ENCODE data around the gene NPAS2.

NPAS2 gene

GRCh38 chr2:100845141-100845991 lies 25.4 kb downstream of the NPAS2 start:
- TF ChIP-seq EZH2phosphoT487 (IDR thresholded peaks at IDR 0.05; ENCODE audit: low read depth) (no peak), CTCF (IDR thresholded peaks at IDR 0.05; ENCODE audit: low read depth, low read length) (no peak)
- no peak overlapping the region for H3K9ac ChIP-seq (ENCODE audit: low read length)
- H4K20me1 ChIP-seq (ENCODE audit: insufficient read depth, low read length), result no peaks in the 10 kb centered on the region
- H2AFZ ChIP-seq (ENCODE audit: low read depth, low read length), result no peak overlapping the region
- no peak overlapping the region for H3K27ac ChIP-seq (ENCODE audit: low read length)
- H3K4me3 ChIP-seq (ENCODE audit: low read length), result no peak overlapping the region
- H3K79me2 ChIP-seq (ENCODE audit: low read length), result no peaks in the 10 kb centered on the region
- peaks cover 38% of the 10 kb centered on the region for H3K27me3 ChIP-seq (ENCODE audit: low read depth, low read length)
- no peak overlapping the region for H3K4me2 ChIP-seq (ENCODE audit: low read length)
- H3K9me3 ChIP-seq (ENCODE audit: insufficient read depth, low read length), result no peaks in the 10 kb centered on the region
- no peaks in the 10 kb centered on the region for H3K4me1 ChIP-seq (ENCODE audit: low read length)
- H3K36me3 ChIP-seq (replicated peaks; ENCODE audit: low read depth, low read length), result no peaks in the 10 kb centered on the region

GRCh38 chr2:100846716-100847115 lies 26.8 kb downstream of the NPAS2 start:
- no peaks in the 10 kb centered on the region for H3K4me1 ChIP-seq (ENCODE audit: low read length)
- H3K27me3 ChIP-seq (ENCODE audit: low read depth, low read length), result peaks cover 38% of the 10 kb centered on the region
- H3K9ac ChIP-seq (ENCODE audit: low read length), result no peak overlapping the region
- no peaks in the 10 kb centered on the region for H3K79me2 ChIP-seq (ENCODE audit: low read length)
- no peaks in the 10 kb centered on the region for H3K36me3 ChIP-seq (replicated peaks; ENCODE audit: low read depth, low read length)
- no peak overlapping the region for H3K4me3 ChIP-seq (ENCODE audit: low read length)
- H3K9me3 ChIP-seq (ENCODE audit: insufficient read depth, low read length), result no peaks in the 10 kb centered on the region
- H3K27ac ChIP-seq (ENCODE audit: low read length), result no peak overlapping the region
- no peak for TF ChIP-seq EZH2phosphoT487 (IDR thresholded peaks at IDR 0.05; ENCODE audit: low read depth)
- TF ChIP-seq CTCF (IDR thresholded peaks at IDR 0.05; ENCODE audit: low read depth, low read length), result no peak
- H2AFZ ChIP-seq (ENCODE audit: low read depth, low read length), result no peak overlapping the region
- no peak overlapping the region for H3K4me2 ChIP-seq (ENCODE audit: low read length)
- H4K20me1 ChIP-seq (ENCODE audit: insufficient read depth, low read length), result no peaks in the 10 kb centered on the region

GRCh38 chr2:100852447-100852846 lies 32.5 kb downstream of the NPAS2 start:
- Histone ChIP-seq H3K27ac (ENCODE audit: low read length) (no peak overlapping the region), H3K4me2 (ENCODE audit: low read length) (no peak overlapping the region), H2AFZ (ENCODE audit: low read depth, low read length) (no peak overlapping the region), H3K36me3 (replicated peaks; ENCODE audit: low read depth, low read length) (no peaks in the 10 kb centered on the region), H3K9ac (ENCODE audit: low read length) (no peak overlapping the region), H3K27me3 (ENCODE audit: low read depth, low read length) (peaks cover 15% of the 10 kb centered on the region), H4K20me1 (ENCODE audit: insufficient read depth, low read length) (no peaks in the 10 kb centered on the region), H3K79me2 (ENCODE audit: low read length) (no peaks in the 10 kb centered on the region), H3K4me1 (ENCODE audit: low read length) (no peaks in the 10 kb centered on the region), H3K4me3 (ENCODE audit: low read length) (no peak overlapping the region), H3K9me3 (ENCODE audit: insufficient read depth, low read length) (no peaks in the 10 kb centered on the region)
- TF ChIP-seq EZH2phosphoT487 (IDR thresholded peaks at IDR 0.05; ENCODE audit: low read depth) (no peak), CTCF (IDR thresholded peaks at IDR 0.05; ENCODE audit: low read depth, low read length) (no peak)

GRCh38 chr2:100852999-100853908 lies 33.3 kb downstream of the NPAS2 start:
- no peak for TF ChIP-seq CTCF (IDR thresholded peaks at IDR 0.05; ENCODE audit: low read depth, low read length)
- no peak for TF ChIP-seq EZH2phosphoT487 (IDR thresholded peaks at IDR 0.05; ENCODE audit: low read depth)
- Histone ChIP-seq H4K20me1 (ENCODE audit: insufficient read depth, low read length) (no peaks in the 10 kb centered on the region), H3K36me3 (replicated peaks; ENCODE audit: low read depth, low read length) (no peaks in the 10 kb centered on the region), H3K79me2 (ENCODE audit: low read length) (no peaks in the 10 kb centered on the region), H2AFZ (ENCODE audit: low read depth, low read length) (no peak overlapping the region), H3K4me3 (ENCODE audit: low read length) (no peak overlapping the region), H3K4me2 (ENCODE audit: low read length) (no peak overlapping the region), H3K9me3 (ENCODE audit: insufficient read depth, low read length) (no peaks in the 10 kb centered on the region), H3K27ac (ENCODE audit: low read length) (no peak overlapping the region), H3K27me3 (ENCODE audit: low read depth, low read length) (peaks cover 14% of the 10 kb centered on the region), H3K4me1 (ENCODE audit: low read length) (no peaks in the 10 kb centered on the region), H3K9ac (ENCODE audit: low read length) (no peak overlapping the region)
